NK-92 (cell line): ENCODE data around the gene CAMTA1.

ENCODE experiments used
- DNase-seq: peaks from one replicate; lab custom pipeline; 2025; ENCODE audit not compliant: unreplicated experiment; lab: John Stamatoyannopoulos, UW

Gene CAMTA1

DNA sequence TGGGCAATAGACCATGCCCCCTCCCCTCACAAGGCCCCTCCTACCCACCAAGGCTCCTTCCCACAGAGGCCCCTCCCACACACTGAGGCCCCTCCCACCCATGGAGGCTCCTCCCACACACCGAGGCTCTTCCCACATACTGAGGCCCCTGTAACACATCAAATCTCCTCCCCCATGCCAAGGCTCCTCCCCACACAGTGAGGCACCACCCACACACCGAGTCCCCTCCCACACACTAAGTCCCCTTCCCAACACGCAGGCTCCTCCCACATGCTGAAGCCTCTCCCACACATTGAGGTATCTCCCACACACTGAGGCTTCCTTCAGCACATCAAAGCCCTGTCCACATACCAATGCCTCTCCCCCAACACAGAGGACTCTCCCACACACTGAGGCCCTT lies 391.8 kb downstream of the CAMTA1 start:
- DNase-seq: no peak

DNA sequence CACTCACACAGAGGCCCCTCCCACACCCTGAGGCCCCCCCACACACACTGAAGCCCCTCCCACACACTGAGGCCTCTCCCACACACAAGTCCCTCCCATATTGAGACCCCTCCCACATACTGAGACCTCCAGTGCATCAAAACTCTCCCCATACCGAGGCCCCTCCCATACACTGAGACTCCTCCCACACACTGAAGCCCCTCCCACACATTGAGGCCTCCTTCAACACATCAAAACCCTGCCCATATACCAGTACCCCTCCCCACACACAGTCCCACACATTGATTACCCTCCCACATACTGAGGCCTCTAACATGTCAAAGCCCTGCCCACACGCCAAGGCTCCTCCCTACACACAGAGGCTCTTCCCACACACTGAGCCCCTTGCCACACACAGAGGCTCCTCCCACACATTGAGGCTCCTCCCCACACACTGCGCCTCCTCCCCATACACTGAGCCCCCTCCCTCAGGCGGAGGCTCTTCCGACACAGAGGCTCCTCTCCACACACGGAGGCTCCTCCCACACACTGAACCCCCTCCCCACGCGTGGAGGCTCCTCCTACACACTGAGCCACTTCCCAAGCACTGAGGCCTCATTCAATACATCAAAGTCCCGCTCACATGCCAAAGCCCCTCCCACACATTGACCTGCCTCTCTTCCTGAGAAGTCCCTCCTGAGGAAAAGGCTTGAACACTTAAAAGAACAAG lies 392.3 kb downstream of the CAMTA1 start:
- no peak for DNase-seq

DNA sequence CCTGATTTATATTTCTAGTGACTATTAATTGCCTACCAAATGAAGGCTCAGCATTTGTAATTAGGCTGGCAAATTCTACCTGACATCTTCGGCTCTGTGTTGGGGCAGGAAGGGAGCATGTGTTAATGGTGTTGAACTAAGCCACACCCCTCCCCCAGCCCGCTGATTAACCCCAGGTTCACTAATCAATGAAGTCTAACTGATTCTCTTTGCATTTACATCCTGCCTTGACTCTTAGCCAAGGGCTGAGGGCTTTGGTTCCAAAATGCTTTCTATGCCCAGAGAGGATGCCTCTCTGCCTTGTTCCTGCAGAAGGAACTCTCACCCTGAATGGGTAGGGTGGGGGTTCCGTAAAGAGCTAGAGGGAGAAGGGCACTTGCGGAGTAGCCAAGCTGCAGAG lies 393.1 kb downstream of the CAMTA1 start:
- no peak for DNase-seq

DNA sequence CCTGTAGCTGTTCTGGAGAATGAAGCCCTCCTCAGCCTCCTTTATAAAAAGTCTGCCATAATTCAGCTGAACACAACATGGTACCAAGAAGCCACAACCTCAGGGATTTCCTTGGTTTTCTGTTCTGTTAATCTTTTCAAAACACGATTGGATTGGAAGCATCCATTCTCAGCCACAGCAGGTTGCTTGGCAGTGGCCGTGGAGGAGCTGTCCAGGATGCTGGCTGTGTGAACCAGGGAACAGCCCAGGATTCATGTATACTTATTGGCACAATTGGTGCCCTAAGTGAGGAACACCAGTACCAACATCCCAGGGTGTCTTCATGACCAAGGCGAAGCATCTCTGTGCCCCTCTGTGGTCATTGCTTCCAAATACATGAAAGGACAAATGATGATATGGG lies 393.5 kb downstream of the CAMTA1 start:
- DNase-seq: no peak

DNA sequence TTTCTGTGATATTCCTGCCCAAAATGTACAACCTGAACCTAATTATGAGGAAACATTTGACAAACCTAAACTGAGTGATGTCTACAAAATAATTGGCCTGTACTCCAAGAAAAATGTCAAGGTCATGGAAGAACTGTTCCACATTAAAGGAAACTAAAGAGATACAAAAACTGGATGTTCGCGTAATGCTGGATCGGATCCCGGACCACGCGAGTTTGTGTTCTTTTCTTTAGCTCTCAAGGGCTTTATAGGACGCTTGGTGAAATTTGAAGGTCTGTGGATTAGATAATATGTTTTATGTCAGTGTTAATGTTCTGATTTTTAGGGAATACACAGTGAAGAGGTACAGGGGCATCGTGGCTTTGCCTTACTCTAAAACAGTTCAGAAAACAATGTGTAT lies 400.5 kb downstream of the CAMTA1 start:
- no peak for DNase-seq

DNA sequence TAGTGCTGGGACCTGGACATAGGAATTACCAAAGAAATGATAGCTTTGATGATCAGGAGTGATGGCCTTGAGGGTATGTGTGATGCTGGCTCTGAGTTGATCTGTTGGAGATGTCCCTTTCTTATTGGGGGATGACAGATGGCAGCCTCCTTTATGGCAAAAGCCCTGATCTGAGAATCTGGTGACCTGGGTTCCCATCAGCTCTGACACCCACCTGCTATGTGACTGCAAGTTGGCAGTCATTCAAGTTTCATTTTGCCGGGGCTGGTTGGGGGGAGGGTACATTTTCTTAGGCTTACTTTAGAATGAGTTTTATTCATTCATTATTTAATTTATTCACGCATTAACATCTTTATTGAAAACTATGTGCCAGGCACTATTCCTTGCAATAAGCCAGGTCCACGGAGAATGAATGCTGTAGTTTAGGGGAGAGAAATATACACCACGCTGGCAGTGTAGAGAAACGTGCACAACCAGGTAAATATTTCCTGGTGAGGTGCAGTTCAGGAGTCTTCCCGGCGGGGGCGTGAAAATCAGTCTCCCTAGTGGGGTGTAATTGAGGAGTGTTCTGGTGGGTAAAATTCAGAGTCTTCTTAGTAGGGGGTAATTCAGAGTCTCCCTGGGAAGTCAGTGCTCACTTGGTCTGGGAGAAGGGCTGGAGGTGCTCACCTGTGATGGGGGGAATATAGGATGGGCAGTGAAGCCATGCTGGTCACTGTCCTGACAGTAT lies 401.3 kb downstream of the CAMTA1 start:
- DNase-seq: no peak

DNA sequence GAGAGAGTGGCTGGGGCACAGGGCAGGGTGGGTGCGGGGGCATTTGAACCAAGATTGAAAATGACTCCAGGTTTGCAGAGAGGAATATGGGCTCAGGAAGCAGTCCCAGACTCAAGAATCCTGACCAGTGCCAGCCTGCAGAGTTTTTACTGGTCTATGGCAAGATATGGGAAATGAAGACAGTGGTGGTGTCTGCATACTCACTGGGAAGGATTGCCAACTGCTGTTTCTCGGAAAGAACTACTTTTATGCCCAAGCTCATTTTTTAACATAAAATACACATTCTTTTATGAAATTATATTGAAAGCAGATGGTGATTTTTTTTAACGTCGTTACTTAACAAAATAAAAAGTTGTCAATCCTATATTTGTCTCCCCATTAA lies 401.8 kb downstream of the CAMTA1 start:
- no peak for DNase-seq

DNA sequence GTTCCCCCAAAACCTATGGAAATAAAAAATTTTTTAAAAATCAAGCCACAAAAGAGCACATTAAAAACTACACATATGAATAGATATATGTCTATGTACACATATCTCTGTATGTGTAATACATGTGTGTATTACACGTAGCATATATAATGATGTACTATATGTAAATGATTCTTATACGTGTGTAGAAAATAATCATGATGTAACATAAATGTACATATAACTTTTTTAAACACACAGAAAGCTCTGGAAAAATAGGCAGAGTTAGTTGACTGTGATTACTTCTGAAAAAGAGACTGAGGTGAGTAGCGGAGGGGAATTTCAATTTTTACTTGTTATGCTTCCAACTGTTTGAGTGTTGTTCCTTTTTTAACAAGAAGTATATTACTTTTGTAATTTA lies 405.0 kb downstream of the CAMTA1 start:
- no peak for DNase-seq

DNA sequence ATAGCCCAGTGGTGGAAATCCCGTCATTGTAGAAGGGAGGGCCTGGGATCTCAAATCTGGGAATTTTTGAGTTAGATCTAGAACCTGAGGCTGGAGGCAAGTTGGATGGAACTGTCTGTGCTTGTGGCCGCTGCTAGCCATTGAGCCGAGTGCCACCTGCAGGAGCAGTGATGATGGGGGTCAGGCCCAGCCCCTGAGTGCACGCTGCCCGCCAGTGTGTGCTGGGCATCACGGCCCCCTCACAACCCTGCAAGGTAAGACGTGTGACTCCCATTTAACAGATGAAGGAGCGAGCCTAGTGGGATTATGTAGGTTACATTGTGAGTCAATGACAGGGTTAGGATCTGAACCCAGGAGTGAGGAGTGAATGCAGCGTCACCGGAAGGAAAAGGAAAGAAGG lies 407.2 kb downstream of the CAMTA1 start:
- no peak for DNase-seq

DNA sequence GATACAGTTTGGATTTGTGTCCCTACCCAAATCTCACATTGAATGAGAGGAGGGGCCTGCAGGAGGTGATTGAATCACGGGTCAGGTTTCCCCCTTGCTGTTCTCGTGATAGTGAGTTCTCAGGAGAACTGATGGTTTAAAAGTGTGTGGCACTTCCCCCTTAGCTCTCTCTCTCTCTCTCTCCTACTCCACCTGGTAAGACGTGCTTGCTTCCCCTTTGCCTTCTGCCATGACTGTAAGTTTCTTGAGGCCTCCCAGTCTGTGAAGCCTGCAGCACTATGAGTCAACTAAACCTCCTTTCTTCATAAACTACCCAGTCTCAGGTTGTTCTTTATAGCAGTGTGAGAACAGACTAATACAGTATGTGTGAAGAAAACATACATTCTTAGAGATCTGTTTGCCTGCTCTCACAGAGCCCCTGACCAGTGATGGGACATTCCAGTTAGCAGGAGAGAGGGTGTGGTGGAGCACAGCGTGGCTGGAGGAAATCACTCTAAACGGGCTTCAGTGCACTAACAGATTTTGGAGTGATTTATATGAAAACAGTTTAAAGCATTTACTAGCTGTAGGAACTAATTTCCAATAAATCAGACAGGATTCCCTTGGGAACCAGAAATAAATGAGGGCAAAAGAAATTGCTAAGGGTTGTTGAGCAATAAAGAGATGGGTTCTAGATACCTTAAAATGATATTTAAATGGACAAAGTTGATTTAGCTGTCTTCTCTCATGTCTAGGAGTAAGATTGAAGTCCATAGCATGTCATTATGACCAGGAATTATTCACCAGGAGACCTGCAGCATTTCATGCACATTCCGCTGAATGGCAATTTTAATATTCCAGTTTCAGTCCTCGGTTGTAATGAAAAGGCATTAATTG lies 411.0 kb downstream of the CAMTA1 start:
- no peak for DNase-seq

DNA sequence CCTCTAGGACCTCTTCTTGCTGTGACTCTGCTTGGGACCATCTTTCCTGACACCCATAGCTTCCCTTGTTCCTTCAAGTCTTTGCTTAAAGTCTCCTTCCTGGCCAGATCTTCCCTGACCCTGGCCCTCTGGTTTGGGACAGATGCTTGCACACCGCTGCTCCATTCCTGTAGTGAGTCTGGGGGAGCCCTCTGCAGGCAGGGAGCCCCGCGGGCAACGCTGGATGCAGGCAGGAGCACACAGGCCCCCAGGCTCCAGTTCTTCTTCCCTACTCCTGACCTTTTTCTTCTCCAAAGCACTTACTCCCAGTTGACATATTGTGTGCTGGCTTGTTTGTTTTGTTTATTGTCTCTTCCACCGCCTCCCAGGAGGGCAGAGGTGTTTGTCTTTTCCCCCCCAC lies 413.4 kb downstream of the CAMTA1 start:
- no peak for DNase-seq

DNA sequence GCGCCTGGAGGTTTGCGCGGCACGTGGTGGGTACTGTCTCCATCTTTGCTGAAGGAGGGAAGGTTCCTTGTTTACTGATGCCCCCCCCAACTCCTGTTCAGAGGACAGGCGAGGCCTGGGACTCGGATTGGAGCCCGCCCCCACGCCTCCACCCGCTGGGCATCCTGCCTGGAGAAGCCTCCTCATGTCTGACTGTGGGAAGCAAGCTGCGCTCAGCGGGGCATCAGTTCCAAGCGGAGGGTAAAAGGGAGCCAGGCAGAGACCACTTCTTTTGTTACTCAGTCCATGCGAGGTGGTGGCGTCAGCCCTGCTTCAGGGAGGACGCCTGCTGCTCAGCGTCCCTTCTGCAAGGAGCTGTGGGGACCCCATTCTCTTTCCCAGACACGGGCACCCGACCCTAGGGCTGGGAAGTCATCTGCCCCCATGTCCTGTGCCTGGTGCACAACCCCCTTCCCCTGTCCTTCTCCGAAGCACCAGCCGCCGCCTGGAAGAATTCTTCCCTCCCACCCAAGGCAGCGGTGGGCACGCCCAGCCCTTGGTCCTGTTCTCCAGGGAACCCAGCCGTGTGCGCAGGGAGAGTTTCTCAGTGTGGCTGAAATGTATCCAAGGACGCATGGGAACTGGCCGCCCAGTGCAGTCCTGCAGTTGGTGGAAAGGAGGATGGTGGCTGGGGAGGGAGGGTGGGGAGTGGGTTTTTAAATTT lies 414.0 kb downstream of the CAMTA1 start:
- no peak for DNase-seq

DNA sequence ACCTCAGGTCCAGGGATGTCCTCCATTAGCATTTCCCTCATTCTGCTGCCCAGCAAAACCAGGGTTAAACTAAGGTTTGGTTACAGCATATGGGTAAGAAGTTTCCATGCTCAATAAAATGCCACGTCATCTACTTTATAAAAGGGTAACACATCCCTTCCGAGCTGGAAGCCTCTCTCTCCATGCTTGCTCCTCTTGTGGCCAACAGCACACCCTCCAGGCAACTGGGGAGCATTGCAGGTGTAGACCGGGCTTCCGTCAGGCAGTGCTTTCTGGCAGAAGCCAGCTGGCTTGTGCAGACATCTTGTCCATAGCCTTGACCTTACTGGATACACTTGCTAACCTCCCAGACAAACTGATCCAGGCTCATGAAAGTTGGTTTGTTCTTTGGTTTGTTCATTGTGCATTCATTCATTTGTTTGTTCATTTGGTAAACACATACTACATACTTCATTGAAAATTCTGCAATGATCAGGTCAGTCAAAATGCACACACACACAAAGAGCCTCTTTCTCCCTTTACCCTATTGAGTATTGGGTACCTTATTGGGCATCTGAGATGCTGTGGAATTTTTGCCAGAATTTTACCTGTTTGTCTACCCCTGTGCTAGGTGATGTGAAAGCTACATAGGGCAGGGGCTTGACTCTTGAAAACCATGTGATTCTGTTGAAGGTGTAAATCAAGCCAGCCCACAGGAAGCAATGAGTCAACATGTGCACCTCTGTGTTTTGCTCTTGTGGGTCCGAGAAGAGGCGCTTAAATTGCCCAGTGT lies 422.8 kb downstream of the CAMTA1 start:
- no peak for DNase-seq

DNA sequence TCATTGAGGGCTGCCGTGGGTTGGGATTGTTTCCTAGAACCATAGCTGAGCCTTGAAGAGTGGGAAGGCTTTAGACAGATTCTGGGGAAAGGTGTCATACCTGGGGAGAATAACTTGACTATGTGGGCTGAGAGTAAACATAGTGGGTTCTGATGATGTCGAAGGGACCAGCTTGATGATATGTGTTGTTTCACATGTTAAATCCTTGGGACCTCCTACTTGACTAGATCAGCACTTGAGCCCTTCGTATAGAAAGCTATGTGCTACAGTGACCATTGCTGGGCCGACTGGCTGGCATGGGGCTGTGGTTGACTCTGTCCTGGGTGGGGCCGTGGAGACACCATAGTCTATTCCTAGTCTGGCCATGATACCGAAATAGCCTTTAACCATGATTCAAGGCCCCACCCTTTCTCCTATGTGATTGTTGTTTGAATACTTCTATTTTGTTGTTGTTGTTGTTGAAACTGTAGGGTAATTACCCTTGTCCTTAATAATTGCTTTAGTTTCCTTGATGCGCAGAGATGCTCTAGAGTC lies 423.5 kb downstream of the CAMTA1 start:
- DNase-seq: no peak

DNA sequence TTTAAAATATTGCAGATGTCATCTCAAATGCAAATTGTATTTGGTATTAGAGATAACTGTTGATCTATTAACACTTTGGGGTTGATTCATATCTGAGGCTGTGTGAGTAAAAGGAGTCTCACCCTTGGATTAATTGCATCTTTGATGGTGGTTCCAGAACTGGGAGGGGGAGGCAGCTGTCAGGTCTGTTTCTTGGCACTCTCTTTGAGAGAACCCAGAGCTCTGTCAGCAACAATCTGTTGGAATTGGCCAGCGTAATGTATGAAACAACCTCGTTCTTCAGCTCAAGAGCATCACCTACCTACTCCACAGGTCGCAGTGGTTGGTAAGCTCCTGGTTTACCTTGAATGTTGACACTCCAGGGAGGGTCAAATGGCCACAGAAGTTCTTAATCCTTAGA lies 424.1 kb downstream of the CAMTA1 start:
- DNase-seq: no peak

DNA sequence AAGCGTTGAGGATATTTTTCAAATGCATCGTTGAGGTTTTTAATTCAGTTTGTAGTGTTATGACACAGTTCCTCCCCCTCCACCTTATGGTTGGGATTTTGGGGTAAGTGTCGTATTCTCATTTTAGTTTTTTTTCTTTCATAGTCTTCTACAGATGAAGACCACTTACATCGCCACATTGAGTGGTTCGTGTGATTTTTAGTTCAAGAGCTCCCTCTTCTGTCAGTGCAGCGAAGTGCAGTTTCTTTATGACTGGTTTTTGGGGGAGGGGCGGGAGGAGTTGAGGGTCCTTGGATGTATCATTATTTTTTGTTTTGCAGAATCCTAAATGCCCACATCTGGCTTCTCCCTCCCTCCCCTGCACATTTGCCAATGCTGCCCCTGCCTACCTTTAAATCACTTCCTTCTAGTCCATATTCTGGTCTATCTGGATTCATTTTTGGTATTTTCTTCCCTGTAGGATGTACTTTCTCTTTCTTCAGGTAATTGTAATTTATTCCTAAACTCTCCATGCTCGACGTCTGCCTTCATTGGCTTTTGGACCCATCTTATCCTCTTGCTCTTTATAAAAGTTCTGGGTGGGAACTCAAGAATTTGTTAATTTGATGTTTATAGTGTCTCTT lies 433.1 kb downstream of the CAMTA1 start:
- DNase-seq: no peak

DNA sequence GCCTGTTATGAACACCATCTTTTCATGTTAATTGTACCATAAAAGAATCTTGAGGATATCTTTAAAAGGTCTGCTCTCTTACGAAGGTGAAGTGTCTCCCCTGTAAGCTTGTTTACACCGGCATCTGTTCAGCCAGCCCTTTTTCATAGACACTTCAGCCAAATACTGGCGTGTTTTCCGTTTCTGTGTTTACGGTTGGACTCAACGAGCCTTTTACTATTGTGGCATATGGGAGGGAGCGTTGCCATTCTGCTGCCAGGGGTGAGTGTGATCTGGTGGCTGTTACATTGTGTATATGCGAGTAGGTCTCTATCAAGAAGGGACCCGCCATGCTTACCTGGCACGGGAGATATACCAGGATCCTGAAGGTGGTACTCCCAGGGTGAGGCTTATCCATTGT lies 433.8 kb downstream of the CAMTA1 start:
- DNase-seq: no peak

DNA sequence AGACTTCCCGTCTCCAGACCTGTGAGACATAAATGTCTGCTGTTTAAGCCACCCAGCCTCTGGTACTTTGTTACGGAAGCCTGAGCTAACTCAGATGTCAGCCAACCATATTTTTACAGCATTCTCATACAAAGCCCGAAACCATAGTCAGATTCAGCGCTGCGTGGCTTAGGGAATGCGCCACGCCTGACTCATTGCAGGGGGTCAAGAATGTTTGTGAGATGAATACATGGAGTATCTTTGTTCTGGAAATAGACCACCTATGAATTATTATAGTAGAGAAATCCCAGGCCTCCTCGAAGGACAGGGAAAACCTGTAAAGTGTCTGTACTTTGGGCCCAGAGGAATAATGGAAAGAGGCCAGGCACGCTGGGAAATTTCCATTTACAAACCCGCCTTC lies 434.8 kb downstream of the CAMTA1 start:
- no peak for DNase-seq

DNA sequence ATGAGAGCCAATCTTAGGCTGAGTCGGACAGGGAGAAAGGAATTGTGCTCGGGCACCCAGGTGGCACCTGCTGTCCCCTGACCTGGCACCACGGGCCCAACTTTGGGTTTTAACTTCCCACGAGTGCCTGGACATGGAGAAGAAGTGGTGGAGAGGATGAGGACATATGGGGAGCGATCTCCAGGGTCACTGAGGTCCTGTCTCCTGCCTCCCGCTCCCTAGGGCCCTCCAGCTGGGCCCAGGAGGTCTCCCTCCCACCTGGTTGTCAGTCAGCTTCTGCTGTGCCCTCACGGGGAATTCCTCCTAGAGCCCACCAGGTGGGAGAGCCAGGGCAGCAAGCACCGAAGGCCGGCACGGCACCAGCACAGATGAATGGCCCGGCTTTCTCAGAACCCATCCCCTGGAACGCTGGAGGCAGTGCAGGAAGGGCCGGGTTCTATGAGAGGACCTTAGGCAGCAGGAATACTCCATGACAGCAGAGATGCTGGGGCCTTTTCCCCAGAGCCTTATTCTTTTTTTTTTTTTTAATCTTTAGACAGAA lies 435.5 kb downstream of the CAMTA1 start:
- no peak for DNase-seq
